HAP-1 (cell line): ENCODE data around the gene ASB10.

Experiments
- DNase-seq, 2 experiments: peaks; one replicate each; pipeline ENCODE4 v3.0.0-alpha.2; 2016 to 2020; ENCODE audit warnings: low spot score in 2 of 2
- H3K27me3 ChIP-seq: fragments of 250-450 bp; sonication (Bioruptor Pico); 2 replicates; pipeline ENCODE4 v1.5.1; 2020; ENCODE audit warnings: low read depth, mild to moderate bottlenecking, moderate library complexity
- H3K36me3 ChIP-seq: fragments of 250-450 bp; sonication (Bioruptor Pico); replicated peaks from 2 replicates; pipeline ENCODE4 v1.5.1; 2020; ENCODE audit warnings: mild to moderate bottlenecking
- H3K4me1 ChIP-seq: fragments of 250-450 bp; sonication (Bioruptor Pico); 2 replicates; pipeline ENCODE4 v1.5.1; 2020; ENCODE audit warnings: mild to moderate bottlenecking
- H3K4me3 ChIP-seq: fragments of 250-450 bp; sonication (Bioruptor Pico); 2 replicates; pipeline ENCODE4 v1.5.1; 2020; ENCODE audit warnings: mild to moderate bottlenecking, moderate library complexity
- H3K9me3 ChIP-seq: fragments of 250-450 bp; sonication (Bioruptor Pico); 2 replicates; pipeline ENCODE4 v1.5.1; 2020; ENCODE audit warnings: mild to moderate bottlenecking, moderate library complexity
- in situ Hi-C: fragments of 300-500 bp; cut with MboI; formaldehyde crosslinking; loops from 3 replicates; pipeline ENCODE4 v1.14.3; 2020; ENCODE audit warnings: low sequenced_read_pairs, inconsistent platforms, mixed read lengths

ASB10 gene

GRCh38 chr7:151225948-151226510 is 39.0 kb upstream of the ASB10 start:
- no peaks in the 10 kb centered on the region for H3K27me3 ChIP-seq
- in situ Hi-C loops = no loop called here
- DNase-seq = no peak
- H3K9me3 ChIP-seq = no peaks in the 10 kb centered on the region
- peaks cover 42% of the 10 kb centered on the region for H3K36me3 ChIP-seq
- peaks cover 11% of the 10 kb centered on the region for H3K4me1 ChIP-seq
- H3K4me3 ChIP-seq = peak overlapping the region; percentile 65

DNA sequence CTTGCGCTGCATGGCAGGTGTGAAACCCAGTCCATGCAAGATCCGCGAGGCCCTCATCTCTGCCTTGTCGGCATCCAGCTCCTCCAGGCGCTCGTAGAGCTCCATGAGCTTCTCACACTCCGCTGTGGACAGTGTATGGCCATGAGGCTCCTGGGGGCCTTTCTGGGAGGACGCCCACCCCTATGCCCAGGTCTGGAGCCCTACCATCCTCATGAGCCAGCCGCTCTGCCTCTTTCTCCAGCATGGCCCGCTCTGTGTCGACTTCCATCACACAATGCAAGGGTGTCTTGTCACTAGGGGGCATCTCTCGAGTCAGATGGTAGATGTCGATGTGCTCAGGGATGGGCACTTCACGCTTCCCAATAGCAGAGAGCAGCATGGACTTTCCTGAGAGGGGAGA is 36.7 kb upstream of the ASB10 start:
- Histone ChIP-seq H3K36me3 (peaks cover 62% of the 10 kb centered on the region), H3K4me1 (peaks cover 10% of the 10 kb centered on the region), H3K27me3 (no peaks in the 10 kb centered on the region), H3K9me3 (no peaks in the 10 kb centered on the region), H3K4me3 (no peak overlapping the region)
- in situ Hi-C loops = no loop called here
- DNase-seq = no peak

- H3K27me3 ChIP-seq = no peaks in the 10 kb centered on the region
- in situ Hi-C loops = no loop called here
- no peak for DNase-seq
Observed at GRCh38 chr7:151218170-151218569, 31.1 kb upstream of the ASB10 start.

GRCh38 chr7:151215396-151215795 is 28.3 kb upstream of the ASB10 start:
- in situ Hi-C loops = no loop called here
- no peak overlapping the region for H3K4me3 ChIP-seq
- no peak for DNase-seq
- H3K36me3 ChIP-seq = peaks cover 73% of the 10 kb centered on the region
- H3K4me1 ChIP-seq = no peaks in the 10 kb centered on the region
- no peaks in the 10 kb centered on the region for H3K27me3 ChIP-seq
- H3K9me3 ChIP-seq = no peaks in the 10 kb centered on the region

More at GRCh38 chr7:151218170-151218569, 31.1 kb upstream of the ASB10 start:
- H3K4me3 ChIP-seq = no peak overlapping the region
- peaks cover 93% of the 10 kb centered on the region for H3K36me3 ChIP-seq
- no peaks in the 10 kb centered on the region for H3K9me3 ChIP-seq
- no peaks in the 10 kb centered on the region for H3K4me1 ChIP-seq

DNA sequence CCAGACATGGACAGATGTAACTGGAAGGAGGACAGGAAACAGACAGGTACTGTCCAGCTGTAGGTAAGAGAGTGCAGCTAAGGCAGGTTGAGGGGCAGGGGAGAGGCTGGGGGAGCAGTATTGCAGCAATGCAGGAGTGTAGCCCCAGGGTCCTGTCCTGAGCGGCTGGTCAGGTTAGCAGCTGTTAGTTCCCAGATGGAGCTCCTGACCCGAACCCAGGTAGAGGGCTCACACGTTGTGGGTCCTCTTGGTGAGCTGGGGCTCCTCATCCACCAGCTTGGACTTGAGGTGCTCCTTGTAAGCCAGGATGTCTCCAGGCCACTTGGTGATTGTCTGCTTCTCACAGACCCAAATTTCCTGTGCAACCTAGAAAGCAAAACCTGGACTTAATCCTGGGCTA is 26.8 kb upstream of the ASB10 start:
- Histone ChIP-seq H3K9me3 (no peaks in the 10 kb centered on the region), H3K36me3 (peaks cover 61% of the 10 kb centered on the region), H3K4me1 (no peaks in the 10 kb centered on the region), H3K27me3 (no peaks in the 10 kb centered on the region), H3K4me3 (no peak overlapping the region)
- in situ Hi-C loops = no loop called here
- no peak for DNase-seq

DNA sequence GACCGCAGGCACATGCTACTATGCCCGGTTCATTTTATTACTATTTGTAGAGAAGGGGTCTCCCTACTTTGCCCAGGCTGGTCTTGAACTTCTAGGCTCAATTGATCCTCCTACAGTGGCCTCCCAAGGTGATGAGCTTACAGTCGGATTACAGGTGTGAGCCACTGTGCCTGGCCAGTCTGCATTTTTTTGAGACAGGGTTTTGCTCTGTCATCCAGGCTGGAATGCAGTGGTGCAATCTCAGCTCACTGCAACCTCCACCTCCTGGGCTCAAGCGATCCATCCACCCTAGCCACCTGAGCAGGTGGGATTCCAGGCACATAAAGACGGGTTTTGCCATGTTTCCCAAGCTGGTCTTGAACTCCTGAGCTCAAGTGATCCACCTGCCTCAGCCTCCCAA is 25.6 kb upstream of the ASB10 start:
- Histone ChIP-seq H3K27me3 (no peaks in the 10 kb centered on the region), H3K9me3 (no peaks in the 10 kb centered on the region), H3K36me3 (peaks cover 49% of the 10 kb centered on the region), H3K4me1 (no peaks in the 10 kb centered on the region), H3K4me3 (no peak overlapping the region)
- DNase-seq = no peak
- in situ Hi-C loops = no loop called here

- in situ Hi-C loops = no loop called here
- Histone ChIP-seq H3K36me3 (peaks cover 38% of the 10 kb centered on the region), H3K4me3 (no peak overlapping the region), H3K27me3 (0 out of 2 replicates have a peak, but pooled peaks cover 3% of the 10 kb centered on the region), H3K4me1 (no peaks in the 10 kb centered on the region), H3K9me3 (no peaks in the 10 kb centered on the region)
- no peak for DNase-seq
Observed at GRCh38 chr7:151211155-151211772, 24.2 kb upstream of the ASB10 start.

DNA sequence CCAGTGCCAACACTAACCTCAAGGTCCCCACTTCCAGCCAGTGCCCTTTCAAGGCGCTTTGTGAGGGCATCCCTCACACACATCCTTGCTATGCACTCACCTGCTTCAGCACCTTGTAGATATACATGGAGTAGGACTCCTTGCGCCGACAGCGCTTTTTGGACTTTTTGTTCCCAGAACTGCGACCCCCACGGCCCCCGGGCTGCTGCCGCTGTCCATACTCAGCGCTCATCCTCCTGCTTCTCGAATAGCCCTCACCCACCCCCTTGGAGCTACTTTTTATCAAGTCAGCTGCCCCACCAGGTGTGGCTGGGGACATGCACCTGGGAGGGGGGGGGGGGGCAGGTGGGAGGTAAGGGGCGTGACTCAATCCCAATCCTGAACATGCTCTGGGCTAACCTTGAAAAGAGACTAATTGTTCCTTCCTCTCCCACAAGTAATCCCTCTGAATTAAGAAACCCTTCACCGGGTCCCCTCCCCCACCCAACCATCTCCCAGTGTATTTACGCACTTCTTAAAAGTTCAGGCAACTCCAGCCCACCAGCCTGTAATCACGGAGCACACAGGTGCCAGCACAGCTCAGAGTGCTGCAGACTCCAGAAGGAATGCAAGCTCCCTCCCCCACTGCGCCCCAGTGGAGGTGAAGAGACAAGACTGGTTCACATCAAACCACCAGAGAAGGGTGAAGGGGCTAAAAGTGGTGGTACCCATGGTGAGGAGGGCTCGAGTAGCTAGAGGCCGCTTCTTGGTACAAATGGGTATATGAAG is 23.2 kb upstream of the ASB10 start, which contains the start of gene H2BK1:
Gene H2BK1, minus strand, starts transcription at position 402 of the 768 bp plus-strand sequence. Its CDS starts 170 bp downstream, at position 232.
- Histone ChIP-seq H3K36me3 (peaks cover 28% of the 10 kb centered on the region), H3K4me1 (no peaks in the 10 kb centered on the region), H3K27me3 (peaks cover 8% of the 10 kb centered on the region; the same call in 1 of the 2 replicates), H3K4me3 (no peak within 1 kb of the TSS), H3K9me3 (no peaks in the 10 kb centered on the region)
- in situ Hi-C loops = no loop called here
- DNase-seq = no peak

DNA sequence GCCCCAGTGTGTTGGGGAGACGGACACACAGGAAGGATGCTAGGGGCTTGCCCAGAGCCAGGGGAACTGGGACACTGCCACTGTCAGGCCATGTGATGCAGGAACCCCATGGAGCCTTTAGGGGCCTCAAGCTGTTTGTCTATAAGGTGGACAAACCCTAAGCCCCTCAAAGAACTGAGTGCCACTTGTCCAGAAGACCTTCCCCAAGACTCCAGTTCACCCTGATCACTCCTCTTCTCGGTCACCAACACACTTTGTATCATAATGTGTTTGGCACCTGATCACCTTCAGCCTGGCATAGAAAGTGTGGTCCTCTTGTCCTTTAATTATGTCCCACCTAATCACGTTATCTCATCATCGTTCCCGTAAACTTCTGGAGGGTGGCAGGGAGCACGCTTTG is 22.5 kb upstream of the ASB10 start:
- no peak for DNase-seq
- no peaks in the 10 kb centered on the region for H3K9me3 ChIP-seq
- in situ Hi-C loops = no loop called here
- no peak overlapping the region for H3K4me3 ChIP-seq
- H3K36me3 ChIP-seq = peaks cover 21% of the 10 kb centered on the region
- H3K4me1 ChIP-seq = no peaks in the 10 kb centered on the region
- H3K27me3 ChIP-seq = peaks cover 13% of the 10 kb centered on the region; the same call in 1 of the 2 replicates

- H3K9me3 ChIP-seq = no peaks in the 10 kb centered on the region
- DNase-seq = no peak
- in situ Hi-C loops = no loop called here
- H3K4me1 ChIP-seq = no peaks in the 10 kb centered on the region
- peaks cover 19% of the 10 kb centered on the region; the same call in 1 of the 2 replicates for H3K27me3 ChIP-seq
- peaks cover 9% of the 10 kb centered on the region for H3K36me3 ChIP-seq
- H3K4me3 ChIP-seq = no peak overlapping the region
Observed at GRCh38 chr7:151208253-151208862, 21.3 kb upstream of the ASB10 start.

DNA sequence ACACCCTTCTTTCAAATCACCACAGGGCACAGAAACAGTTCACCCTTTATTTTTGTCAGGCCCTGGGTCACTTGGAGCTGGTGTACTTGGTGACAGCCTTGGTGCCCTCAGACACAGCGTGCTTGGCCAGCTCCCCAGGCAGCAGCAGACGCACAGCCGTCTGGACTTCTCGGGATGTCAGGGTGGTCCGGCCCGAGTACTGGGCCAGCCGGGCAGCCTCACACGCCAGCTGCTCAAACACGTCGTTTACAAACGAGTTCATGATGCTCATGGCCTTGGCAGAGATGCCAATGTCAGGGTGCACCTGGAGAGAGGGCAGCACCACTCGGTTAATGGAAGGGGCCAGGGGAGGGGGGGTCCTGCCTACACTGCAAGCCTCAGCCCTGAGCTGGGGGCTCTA is 20.8 kb upstream of the ASB10 start:
- in situ Hi-C loops = no loop called here
- peaks cover 4% of the 10 kb centered on the region for H3K36me3 ChIP-seq
- no peaks in the 10 kb centered on the region for H3K9me3 ChIP-seq
- H3K4me1 ChIP-seq = no peaks in the 10 kb centered on the region
- DNase-seq = no peak
- peaks cover 21% of the 10 kb centered on the region; the same call in 1 of the 2 replicates for H3K27me3 ChIP-seq
- no peak overlapping the region for H3K4me3 ChIP-seq

DNA sequence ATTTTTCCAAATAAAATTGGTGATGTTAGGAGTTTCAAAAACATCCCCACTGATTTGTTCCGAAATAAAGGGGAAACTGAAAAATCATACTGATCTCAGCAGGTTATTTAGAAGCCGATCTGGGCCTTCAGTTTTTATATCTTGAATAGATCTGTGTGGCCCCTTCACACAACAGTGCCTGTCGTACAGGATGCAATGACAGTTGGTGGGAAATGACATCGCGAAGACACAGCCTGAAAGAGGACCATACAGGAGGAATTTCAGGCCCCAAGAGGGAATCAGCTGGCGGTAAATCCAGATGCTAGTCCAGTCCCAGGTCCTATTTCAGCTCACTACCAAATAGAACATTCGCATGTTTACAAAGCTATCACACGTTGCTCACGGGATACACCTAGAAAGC is 20.3 kb upstream of the ASB10 start:
- H3K9me3 ChIP-seq = no peaks in the 10 kb centered on the region
- peaks cover under 1% of the 10 kb centered on the region; the same call in 1 of the 2 replicates for H3K36me3 ChIP-seq
- H3K27me3 ChIP-seq = peaks cover 26% of the 10 kb centered on the region; the same call in 1 of the 2 replicates
- no peak for DNase-seq
- in situ Hi-C loops = no loop called here
- H3K4me3 ChIP-seq = no peak overlapping the region
- no peaks in the 10 kb centered on the region for H3K4me1 ChIP-seq

DNA sequence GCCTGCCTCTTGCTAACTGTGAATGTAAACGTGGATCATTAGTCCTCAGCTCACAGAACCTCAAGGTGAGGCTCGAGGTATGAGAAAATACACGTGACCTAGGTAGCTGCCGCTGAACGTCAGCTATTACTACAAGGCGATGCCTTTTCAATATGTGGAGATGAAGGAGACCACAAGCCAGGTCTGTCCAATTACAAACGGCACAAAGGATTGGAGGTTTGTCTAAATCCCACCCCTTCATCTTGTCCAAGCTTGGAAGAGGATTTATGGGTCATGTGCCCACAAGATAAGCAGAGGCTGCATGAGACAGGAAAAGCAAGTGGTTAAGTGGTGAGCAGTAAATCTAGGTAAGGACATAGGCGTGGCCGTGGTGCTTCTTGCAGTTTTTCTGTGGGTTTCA is 19.9 kb upstream of the ASB10 start:
- Histone ChIP-seq H3K9me3 (no peaks in the 10 kb centered on the region), H3K27me3 (peaks cover 30% of the 10 kb centered on the region), H3K4me3 (no peak overlapping the region), H3K4me1 (no peaks in the 10 kb centered on the region), H3K36me3 (no peaks in the 10 kb centered on the region)
- in situ Hi-C loops = no loop called here
- no peak for DNase-seq

GRCh38 chr7:151205730-151206129 is 18.7 kb upstream of the ASB10 start:
- no peaks in the 10 kb centered on the region for H3K36me3 ChIP-seq
- no peaks in the 10 kb centered on the region for H3K9me3 ChIP-seq
- H3K4me3 ChIP-seq = no peak overlapping the region
- H3K27me3 ChIP-seq = peaks cover 37% of the 10 kb centered on the region
- in situ Hi-C loops = no loop called here
- no peak for DNase-seq
- H3K4me1 ChIP-seq = no peaks in the 10 kb centered on the region
